AG08395 (cell line): Measurements from ENCODE around the gene SUGCT.

Experiments
- DNase-seq: peaks from one replicate; pipeline ENCODE4 v3.0.0; 2012; ENCODE audit warnings: mixed read lengths, low spot score

The SUGCT gene

DNA sequence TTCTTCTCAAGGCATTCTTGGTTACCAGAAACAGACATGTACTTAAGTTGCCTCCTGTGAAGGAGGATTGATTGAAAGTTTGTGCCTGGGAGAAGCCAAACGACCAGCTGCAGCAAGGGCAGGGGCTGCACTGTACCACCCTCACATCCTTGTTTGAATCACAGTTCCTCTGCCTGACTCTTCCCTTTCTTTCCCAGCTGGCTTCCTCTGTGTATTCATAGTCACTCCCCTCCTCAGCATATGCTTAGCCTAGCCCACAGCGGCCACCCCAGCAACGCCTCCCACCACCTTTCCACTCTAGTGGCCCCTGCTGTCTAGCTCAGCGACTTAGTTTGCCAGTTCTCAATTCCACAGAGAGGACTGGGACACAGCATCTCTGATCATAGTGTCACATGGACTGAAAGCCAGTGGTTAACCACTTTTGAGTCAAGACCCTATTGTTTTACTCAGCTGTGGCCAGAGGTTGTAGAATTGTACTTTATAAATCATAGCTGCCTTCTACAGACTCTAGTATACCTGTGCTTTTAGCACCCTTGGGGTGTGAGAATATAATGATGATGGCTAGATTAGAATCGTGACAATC is 643.0 kb downstream of the SUGCT start:
- DNase-seq = no peak

DNA sequence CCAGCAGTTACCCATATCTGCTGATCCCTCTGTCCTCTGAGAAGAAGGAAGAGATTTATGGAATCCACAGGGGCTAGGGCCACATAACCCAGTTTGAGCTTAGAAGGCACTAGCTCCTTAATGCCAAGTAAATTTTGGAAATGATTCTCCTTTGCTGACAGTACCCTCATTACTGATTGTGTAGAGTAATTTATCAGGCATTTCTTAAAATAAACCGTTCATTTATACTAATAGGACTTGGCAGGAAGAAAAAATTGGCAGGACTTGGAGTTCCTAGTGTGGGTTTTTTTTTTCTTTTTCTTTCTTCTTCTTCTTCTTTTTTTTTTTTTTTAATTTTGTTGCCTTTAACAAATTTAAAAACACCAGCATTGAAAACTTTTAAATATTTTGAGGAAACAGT is 645.7 kb downstream of the SUGCT start:
- DNase-seq = no peak

DNA sequence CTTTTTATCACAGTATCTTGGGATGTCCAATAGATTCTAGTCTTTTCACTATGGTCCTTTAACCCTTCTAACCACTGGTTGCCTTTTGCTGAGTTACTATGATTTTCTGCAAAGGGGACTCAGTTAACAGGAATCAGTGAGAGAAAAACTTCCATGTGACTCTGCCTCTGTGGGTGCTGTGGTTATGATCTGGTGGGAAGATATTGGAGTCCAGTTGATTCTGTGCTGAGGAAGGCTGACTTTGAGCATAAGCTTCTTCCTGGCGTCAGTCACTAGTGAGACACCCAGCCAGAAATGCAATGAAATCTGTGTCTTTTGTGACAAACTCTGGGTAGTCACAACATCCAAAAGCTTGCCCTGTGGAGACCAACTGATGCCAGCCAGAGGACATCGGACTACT is 648.0 kb downstream of the SUGCT start:
- peak; percentile 9 for DNase-seq

DNA sequence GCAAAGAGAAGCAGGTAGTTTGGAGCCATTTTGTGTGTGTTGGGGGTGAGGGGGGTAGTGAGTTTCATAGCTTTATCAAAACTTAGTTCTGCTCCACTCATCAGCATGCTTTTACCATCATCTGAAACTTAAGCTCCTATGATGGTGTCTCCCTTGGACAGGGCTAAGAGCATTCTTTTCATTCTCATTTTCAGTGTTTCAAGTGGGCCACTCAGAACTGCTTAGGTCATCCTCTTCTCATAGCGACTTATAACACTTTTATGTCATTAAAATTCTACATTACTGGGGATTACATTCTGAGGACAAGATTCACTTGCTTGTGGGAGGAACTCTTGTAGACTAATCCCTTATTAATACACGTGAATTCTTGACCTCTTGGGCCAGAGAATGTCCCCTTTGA is 649.4 kb downstream of the SUGCT start:
- DNase-seq = no peak

DNA sequence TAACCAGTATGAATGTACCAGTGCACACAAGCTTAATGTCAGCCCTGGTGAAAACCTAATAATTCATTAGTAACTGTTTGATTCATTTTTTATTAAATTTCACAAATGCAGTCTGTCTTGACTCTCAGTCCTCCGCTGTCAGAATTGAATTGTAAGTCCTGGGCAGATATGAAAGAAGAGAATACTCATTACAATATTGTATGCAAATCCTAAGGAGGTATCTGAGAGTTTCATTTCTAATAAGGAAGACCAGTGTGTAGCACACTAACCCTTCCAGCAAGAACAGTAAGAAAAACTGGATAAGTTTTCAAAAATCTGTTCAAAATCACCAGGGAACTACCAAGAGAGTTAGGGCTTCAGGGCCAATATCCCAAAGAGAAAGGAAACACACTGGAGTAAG is 652.1 kb downstream of the SUGCT start:
- DNase-seq = no peak

DNA sequence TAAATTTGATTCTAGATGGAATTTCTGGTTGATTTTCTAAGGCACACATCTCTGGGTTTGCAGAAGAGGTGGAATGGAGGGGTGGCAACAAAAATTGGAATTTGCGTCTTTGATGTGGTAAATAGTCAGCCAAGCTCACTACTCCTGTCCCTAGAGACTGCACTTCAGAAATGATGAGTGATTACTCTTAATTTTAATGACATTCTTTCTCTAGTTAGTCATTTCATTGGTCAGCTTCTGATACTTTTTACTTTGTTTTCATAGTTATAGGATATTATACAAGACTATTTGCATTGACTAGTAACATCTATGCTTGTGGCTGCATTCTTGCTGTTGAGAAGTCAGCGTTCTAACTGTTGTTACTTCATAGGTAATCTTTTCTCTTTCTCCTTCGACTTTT is 658.3 kb downstream of the SUGCT start:
- peak; percentile 18 for DNase-seq

DNA sequence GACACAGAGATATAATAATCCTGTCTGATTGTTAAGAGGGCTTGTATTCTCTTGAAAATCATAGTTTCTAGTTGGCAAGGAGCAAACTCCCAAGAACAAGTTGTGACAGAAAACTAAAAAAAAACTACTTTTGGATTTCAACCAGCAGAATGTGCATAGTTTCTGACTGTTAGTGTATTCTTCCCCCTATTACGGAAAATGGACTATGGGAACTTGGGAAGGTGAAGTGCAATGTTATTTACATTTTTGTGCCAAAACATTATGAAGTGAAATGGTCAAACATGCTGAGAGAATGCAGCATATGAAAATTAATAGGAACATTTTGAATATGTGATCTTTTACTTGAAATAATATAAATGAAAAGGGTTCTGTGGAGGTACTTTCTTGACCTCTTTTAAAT is 660.8 kb downstream of the SUGCT start:
- no peak for DNase-seq

DNA sequence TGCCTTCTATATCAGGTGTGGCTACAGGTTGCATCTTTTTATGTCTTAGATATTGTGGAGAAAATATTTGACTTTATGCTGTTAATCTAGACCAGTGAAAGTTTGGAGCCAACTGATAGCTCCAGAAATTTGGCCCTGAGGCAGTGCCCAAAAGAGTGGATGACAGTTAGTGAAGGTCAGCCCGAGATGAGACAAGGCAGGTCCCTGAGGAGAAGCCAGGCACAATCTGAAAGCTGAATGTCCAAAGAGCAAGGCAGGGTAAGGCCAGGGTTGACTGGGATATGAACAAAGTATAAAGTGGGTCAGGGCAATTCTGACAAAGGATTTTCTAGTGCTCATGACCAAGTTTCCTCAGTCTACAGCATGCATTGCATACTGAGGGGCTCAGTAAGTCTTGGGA is 661.9 kb downstream of the SUGCT start:
- no peak for DNase-seq

DNA sequence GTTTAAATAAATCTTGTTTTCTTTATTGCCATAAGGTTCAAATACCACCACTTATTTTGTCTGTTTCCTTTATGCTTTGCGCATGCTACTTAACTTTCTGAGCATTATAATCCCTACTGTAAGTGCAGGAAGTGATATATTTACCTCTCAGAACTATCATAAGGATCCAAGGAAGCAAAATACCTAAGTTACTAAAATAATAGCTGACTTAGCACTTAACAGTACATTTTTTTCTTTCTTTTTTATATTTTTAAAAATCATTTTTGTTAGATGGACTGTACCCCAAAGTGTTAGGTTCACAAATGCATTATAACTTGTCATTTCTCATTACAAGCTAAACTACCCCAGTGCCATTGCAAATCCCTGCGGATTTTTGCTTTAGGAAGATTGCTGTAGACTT is 663.8 kb downstream of the SUGCT start:
- DNase-seq = no peak

DNA sequence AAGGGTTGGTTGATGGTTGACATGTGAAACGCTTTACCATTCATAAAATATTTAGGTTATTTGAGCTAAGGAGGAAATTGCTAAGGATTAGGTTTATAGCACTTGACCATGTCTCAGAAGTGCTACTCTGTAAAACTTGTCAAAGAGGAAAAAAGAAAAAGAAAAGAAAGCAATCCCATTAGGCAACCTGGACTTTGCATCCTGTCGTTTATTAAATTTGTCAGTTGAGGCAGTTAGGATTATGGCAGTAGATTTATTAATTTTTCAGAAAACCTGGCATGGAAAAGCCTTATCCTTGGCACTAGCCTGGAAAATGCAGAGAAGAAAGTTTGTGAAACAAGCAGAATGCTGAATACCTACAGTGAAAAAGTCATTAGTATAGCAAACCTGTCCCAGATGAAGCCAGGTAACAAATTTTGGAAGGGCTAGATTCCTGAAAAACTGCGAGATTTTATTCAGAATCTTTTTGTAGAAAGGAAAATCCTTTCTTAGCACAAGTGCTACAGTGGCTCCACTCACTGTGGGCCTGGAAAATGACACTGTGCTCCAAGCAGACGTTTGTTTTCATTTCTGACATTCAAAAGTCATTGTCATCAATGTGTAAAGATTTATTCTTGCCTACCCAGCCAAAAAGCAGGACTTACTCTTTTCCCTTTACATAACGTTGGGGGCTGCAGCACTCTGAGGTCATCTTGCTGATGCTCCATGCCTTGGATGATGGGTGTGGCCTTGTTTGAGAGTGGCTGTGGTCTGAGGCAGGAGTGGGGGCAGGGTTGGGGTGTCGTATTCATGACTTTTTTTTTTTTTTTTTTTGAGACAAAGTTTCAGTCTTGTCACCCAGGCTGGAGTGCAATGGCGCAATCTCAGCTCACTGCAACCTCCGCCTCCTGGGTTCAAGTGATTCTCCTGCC is 664.9 kb downstream of the SUGCT start:
- DNase-seq = no peak

DNA sequence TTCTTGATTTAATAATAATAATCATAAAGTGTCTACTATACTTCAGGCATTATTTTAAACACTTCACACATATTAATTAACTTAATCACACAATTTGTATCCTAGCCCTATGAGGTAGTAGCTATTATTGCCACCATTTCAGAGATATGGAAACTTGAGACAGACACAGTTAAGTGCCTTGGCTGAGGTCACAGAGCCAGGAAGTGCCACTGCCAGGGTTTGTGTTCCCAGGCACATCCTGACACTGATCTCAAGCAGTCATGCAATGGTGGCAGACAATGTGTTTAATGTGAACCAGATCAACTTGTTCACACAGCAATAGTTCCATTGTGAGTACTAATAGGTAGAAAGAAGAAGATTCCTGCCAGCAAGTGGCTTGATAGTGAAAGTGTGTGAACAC is 666.0 kb downstream of the SUGCT start:
- no peak for DNase-seq

DNA sequence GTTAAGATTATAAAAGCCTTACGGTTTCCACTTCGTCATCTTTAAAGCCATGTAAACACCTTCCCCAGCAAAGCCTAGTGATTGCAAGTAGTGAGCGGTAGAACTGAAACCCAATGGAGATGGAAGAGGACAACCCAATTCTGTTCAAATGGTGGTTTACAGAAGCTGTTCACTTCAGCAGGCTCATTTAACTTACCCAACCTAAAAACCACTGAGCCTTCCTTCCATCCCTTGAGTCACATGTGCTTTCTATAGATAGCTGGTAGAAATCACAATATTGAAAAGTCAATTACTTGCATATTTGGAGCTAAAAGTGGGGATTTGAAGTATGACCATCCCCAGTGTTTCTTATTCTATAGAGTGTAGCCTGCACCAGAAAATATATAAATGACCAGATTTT is 667.7 kb downstream of the SUGCT start:
- DNase-seq = no peak

DNA sequence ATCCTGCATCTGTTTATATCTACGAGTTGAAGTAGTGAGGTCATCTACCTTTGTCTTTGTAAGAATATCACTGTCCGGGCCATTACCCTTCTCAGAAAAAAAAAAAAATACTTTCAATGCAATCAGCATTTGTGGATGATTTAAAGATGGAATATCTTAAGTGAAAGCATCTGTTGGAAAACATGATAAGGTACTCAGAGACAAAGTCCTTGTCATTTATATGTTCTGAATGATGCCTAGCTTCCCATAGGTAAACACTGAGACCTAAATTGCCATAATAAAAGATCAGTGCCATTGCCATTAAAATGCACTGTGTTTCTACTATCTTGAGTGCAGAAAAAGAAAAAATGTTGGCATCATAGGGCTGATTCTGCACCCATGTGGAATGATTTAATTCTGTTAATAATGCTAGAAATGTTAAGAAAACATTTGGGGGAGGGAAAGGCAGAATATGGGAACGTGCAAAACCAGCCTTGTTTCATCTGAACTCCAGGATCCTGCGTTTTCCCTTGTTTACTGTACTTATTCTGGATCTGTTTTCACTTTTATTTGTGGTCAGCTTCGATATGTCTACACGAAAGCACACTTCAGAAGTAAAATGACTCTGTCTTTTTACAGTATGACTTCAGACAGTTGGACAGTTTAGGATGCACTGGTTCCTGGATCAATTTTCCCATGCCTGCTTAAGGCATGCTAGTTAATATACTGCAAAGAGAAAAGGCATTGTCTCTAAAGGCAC is 669.8 kb downstream of the SUGCT start:
- DNase-seq = peak; percentile 39

DNA sequence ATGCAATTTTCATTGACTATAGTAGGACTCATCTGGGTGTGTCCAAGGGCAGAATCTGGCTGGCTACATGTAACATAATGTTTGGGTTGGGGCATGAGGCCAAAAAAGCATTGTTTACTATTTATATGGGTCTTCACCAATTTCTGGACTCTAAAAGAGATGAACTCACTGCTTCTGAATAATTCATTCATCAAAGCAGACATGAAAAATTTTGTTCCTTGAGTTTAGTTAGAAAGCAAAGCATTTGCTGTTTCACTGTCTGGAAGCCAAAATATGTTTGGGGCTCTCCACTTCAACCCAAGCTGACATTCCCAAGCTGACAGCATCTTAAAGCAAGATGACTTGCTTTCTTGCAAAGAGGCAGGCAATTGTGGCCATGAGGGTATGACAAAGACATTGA is 670.6 kb downstream of the SUGCT start:
- DNase-seq = peak; percentile 39

DNA sequence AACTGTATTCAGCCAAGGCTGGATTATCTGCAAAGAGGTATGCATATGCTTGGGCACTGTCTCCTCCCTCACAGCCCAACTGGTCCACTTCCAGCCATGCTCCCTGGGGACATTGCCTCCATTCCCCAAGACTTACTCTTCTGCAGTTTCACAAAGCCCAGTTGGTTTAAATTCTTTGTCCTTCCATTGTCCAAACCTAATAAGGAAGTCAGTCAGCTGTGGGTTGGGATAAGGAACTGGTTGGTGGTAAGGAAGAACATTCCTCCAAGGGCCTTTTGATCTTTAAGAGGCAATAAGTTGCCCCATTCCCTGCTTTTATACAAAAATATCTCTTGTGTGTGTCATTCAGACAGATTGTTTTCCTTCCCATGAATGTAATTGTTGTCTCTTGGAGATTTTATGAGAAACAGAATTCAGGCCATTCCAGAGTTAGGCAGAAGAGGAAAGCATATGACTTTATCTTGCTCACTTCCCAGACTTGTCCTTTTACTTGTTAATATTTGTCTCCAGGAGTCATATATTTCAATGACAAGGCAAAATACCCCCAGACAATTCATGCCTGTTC is 673.7 kb downstream of the SUGCT start:
- DNase-seq = peak; percentile 91

DNA sequence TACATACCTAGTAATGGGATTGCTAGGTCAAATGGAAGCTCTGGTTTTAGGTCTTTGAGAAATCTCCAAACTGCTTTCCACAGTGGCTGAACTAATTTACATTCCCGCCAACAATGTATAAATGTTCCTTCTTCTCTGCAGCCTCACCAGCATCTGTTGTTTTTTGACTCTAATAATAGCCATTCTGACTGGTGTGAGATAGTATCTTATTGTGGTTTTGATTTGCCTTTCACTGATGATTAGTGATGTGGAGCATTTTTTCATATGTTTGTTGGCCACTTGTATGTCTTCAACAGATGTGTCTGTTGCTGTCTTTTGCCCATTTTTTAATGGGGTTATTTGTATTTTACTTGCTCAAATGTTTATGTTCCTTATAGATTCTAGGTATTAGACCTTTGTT is 675.5 kb downstream of the SUGCT start:
- no peak for DNase-seq

DNA sequence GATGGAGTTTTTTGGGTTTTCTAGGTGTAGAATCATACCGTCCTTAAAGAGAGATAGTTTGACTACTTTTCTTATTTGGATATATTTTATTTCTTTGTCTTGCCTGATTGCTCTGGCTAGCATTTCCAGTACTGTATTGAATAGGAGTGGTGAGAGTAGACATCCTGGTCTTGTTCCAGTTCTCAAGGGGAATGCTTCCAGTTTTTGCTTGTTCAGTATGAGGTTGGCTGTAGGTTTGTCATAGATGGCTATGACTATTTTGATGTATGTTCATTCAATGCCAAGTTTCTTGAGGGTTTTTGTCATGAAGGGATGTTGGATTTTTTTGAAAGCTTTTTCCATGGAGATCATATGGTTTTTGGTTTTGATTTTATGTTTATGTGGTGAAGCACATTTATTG is 676.9 kb downstream of the SUGCT start:
- no peak for DNase-seq

DNA sequence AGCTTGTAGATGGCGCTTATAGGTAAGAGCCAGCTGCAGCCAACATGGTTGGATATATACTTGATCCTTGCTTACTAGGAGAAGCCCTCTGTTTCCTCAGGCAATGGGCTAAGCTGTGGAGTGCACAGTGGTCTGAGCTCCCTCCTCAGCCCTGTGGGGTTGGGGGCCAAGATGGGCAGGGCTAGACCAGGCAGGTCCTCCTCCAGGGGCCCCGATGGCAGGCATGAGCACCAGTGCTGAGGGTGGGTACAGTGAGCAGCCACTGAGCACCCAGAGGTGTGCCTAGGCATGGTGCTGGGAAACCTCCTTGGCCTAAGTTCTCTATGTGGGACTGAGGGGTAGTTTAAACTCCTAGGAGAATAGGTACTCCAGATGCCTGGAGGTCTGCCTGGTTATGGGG is 680.2 kb downstream of the SUGCT start:
- DNase-seq = no peak

DNA sequence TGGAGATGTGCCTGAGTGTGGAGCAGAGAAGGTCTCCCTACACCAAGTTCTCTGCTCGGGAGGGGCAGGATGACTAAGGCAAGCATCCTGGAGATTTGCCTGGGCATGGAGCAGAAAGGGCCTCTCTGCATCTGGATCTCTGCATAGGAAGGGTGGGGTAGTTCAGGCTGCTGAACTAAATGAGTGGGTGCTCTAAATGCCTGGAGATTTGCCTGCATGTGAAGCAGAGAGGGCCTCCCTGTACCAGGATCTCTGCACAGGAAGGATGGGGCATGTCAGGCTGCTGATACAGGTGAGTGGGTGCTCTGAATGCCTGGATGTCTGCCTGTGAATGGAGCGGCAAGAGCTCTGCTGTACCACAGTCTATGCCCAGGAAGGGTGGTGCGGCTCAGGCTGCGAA is 680.7 kb downstream of the SUGCT start:
- DNase-seq = peak; percentile 88

DNA sequence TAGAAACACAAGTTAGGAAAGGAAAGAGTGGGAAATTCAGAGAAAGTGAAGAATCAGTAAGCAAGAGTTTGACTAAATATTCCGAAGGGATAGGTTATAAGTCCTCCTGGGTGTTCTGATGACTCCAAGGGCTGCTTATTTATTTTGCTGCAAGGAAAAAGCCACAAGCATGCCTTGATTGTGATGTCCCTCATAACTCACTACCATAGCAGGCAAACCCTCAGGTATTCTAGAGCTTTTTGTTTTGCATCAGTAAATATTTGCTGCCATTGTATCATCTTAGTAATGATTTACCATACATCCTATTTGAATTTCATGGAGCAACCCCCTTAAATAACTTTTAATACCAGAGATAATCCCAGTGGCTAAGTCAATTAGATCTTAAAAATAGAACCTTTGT is 688.1 kb downstream of the SUGCT start:
- DNase-seq = no peak

DNA sequence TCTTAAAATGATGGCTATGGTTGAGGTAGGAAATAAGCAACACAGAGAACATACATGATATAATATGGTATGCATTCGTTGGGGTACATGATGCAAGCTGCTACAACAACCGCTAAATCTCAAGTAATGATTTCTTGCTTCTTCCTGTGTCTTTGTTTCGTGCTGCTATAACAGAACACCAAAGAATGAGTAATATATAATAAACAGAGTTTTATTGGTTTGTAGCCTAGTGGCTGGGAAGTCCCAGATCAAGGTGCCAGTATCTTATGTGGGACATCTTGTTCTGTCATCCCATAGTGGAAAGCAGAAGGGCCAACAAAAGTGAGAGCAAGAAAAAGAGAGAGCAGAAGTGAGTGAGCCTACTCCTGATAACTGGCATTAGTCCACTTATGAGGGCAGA is 689.7 kb downstream of the SUGCT start:
- no peak for DNase-seq

DNA sequence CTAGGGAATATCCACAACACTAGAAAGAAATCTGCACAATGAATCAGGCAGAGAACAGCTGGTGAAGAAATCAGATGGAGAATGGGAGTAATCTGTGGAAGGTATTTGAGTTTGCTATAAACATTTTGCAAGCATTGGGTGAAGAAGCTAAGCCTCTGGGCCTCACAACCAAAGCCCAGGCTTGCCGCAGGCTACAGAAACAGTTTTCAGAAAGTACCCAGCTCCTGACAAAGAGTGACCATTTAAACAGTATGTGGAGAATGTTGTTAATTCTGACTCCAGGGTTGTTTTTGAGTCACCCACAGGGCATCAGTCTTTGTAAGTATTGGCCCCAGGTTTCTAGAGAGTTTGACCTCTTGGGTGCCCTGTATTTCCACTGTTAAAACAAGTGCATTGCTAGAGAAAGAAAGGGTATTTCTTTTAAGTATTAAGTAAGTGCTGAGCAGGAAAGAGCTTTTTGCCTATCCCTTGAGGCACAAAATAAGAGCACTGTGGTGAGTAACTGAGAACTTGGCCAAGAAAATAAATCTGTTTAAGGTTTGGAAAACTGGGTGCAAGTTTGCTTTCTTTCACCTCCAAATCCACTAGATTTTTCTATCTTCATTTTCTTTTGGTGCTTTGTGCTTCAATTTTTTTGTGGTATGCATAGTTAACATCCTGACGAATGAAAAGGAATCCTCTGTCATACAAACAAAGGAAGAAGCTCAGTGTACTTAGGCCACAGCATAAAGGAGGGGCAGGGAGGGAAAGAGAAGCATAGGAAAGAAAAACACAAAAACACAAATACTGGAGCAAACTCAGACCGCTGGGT is 691.8 kb downstream of the SUGCT start:
- peak; percentile 38 for DNase-seq
